Tibial artery (tissue), 4 donors: Measurements from ENCODE around the gene BICRAL.
A peak's percentile ranks its signal among the peaks of the same experiment; 100 is the strongest.

ENCODE experiments used
- DNase-seq, 2 donors: peaks; one replicate each; pipeline ENCODE4 v3.0.0-alpha.2; 2019
- H3K27ac ChIP-seq, 2 donors: fragments of 200-600 bp; sonication (generic) in 1 of 2; 1 replicate in 1 of 2; 2 replicates in 1 of 2; pipeline ENCODE4 v1.5.1; 2018 to 2019; ENCODE audit warnings: mild to moderate bottlenecking in 1 of 2
- H3K27me3 ChIP-seq, 2 donors: fragments of 200-600 bp; sonication (generic) in 1 of 2; one replicate each; pipeline versions ENCODE4 v1.5.1 to v1.6.0; 2016 to 2019
- H3K36me3 ChIP-seq, 3 donors: fragments of 200-600 bp; sonication (generic) in 2 of 3; one replicate each; pipeline ENCODE4 v1.5.1; 2016 to 2019; ENCODE audit warnings: mild to moderate bottlenecking in 2 of 3
- H3K4me1 ChIP-seq, 4 donors: fragments of 200-600 bp; sonication (generic) in 2 of 4; 1 replicate in 3 of 4; 2 replicates in 1 of 4; pipeline ENCODE4 v1.5.1; 2016 to 2019
- H3K4me3 ChIP-seq, 2 donors: fragments of 200-600 bp; sonication (generic) in 1 of 2; 1 replicate in 1 of 2; 2 replicates in 1 of 2; pipeline ENCODE4 v1.5.1; 2018 to 2019; ENCODE audit warnings: mild to moderate bottlenecking in 2 of 2
- H3K9me3 ChIP-seq, 3 donors: fragments of 200-600 bp; sonication (generic) in 1 of 3; one replicate each; pipeline ENCODE4 v1.5.1; 2016 to 2019
- intact Hi-C: fragments of 100-400 bp; cut with DNase I; formaldehyde crosslinking; loops from one replicate; pipeline ENCODE4 v1.15.0; 2023; ENCODE audit warnings: low total_unique reads
- TF ChIP-seq, protein P1 (sequence below), 2 experiments: fragments of 200-600 bp in 1 of 2; fragments of 450-650 bp in 1 of 2; IDR thresholded peaks; one replicate each; pipeline ENCODE4 v1.5.1; 2017 to 2019; ENCODE audit warnings: antibody characterized with exemption in 2 of 2, mild to moderate bottlenecking in 1 of 2, moderate library complexity in 1 of 2

The BICRAL gene

DNA sequence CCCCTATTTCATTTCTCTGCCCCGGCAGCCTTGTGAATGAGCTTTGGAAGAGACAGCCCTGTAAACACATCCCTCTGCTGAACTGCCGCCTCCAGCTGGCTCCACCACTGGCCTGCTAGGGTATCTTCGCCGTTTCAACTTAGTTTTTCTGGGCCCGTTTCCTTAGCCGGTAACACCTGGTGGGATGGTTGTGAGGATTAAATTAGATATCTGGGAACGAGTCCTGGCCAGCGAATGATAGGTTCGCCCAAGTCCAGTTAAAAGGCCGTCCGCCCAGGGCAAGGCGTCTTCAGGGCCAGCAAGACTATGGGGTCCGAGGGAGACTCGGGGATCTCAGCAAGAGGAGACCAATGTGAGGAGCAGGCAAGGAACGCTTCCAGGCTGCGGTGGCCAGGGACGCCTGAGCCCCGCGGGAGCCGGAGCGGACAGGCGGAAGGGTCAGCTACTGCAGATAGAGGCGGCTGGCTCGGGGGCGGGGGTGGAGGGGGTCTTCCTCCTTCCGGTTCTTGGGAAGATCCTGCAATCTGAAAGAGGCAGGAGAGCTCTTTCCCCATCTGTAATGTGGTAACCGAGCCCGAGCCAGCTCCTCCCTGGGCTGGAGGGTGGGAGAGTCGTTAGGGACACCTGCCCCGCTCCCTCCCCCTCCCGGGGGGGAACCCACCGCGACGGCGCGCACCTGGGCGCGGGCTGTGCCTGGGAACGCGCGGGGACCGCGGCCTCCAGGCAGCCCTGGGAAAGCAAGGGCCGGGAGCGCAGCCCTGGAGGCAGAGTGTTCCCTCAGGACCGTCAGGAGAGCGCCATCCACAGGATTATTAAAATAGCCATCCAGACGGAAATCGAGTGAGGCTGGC, 129.5 kb downstream of the BICRAL start:
- peak overlapping the region in 1 of 2 donors; percentile 21 for H3K4me3 ChIP-seq
- H3K27ac ChIP-seq: no peak overlapping the region
- H3K4me1 ChIP-seq: peaks cover 0 to 7% (median 6%) of the 10 kb centered on the region in 4 donors
- H3K27me3 ChIP-seq: peaks cover 0 to 38% of the 10 kb centered on the region in 2 donors
- no peaks in the 10 kb centered on the region for H3K9me3 ChIP-seq
- TF ChIP-seq, protein P1, sequence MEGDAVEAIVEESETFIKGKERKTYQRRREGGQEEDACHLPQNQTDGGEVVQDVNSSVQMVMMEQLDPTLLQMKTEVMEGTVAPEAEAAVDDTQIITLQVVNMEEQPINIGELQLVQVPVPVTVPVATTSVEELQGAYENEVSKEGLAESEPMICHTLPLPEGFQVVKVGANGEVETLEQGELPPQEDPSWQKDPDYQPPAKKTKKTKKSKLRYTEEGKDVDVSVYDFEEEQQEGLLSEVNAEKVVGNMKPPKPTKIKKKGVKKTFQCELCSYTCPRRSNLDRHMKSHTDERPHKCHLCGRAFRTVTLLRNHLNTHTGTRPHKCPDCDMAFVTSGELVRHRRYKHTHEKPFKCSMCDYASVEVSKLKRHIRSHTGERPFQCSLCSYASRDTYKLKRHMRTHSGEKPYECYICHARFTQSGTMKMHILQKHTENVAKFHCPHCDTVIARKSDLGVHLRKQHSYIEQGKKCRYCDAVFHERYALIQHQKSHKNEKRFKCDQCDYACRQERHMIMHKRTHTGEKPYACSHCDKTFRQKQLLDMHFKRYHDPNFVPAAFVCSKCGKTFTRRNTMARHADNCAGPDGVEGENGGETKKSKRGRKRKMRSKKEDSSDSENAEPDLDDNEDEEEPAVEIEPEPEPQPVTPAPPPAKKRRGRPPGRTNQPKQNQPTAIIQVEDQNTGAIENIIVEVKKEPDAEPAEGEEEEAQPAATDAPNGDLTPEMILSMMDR (IDR thresholded peaks at IDR 0.05): no peak
- no peak for DNase-seq
- intact Hi-C loops: no loop called here
- no peaks in the 10 kb centered on the region for H3K36me3 ChIP-seq

GRCh38 chr6:42914546-42914945, 132.7 kb downstream of the BICRAL start:
- peaks cover 0 to 7% (median 6%) of the 10 kb centered on the region in 4 donors for H3K4me1 ChIP-seq
- H3K27me3 ChIP-seq: peaks cover 0 to 38% of the 10 kb centered on the region in 2 donors

GRCh38 chr6:42915732-42916131, 133.9 kb downstream of the BICRAL start, which contains the start of gene PTCRA:
Gene PTCRA, plus strand, starts transcription at chr6:42916053. Its CDS starts 17 bp downstream, at chr6:42916070.
- Histone ChIP-seq H3K9me3 (no peaks in the 10 kb centered on the region), H3K4me3 (no peak within 1 kb of the TSS), H3K27ac (no peak within 1 kb of the TSS), H3K4me1 (peaks cover 0 to 7% (median 6%) of the 10 kb centered on the region in 4 donors), H3K36me3 (no peaks in the 10 kb centered on the region), H3K27me3 (peaks cover 0 to 38% of the 10 kb centered on the region in 2 donors)
- DNase-seq: no peak
- TF ChIP-seq, protein P1 (IDR thresholded peaks at IDR 0.05): no peak
- intact Hi-C loops: no loop called here

More at GRCh38 chr6:42914546-42914945, 132.7 kb downstream of the BICRAL start:
- no peaks in the 10 kb centered on the region for H3K9me3 ChIP-seq
- H3K4me3 ChIP-seq: no peak overlapping the region
- TF ChIP-seq, protein P1 (IDR thresholded peaks at IDR 0.05): no peak
- no peak overlapping the region for H3K27ac ChIP-seq
- H3K36me3 ChIP-seq: no peaks in the 10 kb centered on the region
- DNase-seq: no peak
- intact Hi-C loops: no loop called here

DNA sequence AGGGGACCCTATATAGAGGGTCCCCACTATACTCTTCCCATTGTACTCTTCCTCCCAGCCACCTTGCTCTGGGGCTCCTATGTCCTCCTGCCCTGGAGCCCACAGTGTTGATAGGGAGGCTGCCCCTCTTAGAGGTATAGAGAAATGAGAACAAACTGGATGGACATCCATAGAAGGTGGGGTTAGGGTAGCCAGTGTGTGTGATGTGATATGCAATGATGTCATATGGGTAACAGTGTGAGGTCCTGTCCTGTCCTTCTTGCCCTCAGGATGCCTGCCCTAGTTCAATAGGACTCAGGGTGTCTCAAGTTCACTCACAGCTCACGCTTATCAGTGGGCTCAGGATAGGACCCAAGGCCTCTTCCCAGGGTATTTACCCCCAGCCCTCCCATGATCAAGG, 134.4 kb downstream of the BICRAL start:
- TF ChIP-seq, protein P1 (IDR thresholded peaks at IDR 0.05): no peak
- intact Hi-C loops: no loop called here
- Histone ChIP-seq H3K36me3 (no peaks in the 10 kb centered on the region), H3K4me1 (peaks cover 0 to 6% (median 5%) of the 10 kb centered on the region in 4 donors), H3K27ac (no peak overlapping the region), H3K4me3 (no peak overlapping the region), H3K27me3 (peaks cover 0 to 32% of the 10 kb centered on the region in 2 donors), H3K9me3 (no peaks in the 10 kb centered on the region)
- DNase-seq: no peak
